Activated naive CD4-positive, alpha-beta T cell treated with anti-CD3 and anti-CD28 coated beads, Interleukin-2, amount 50 U/mL, for 24 hours (primary cell): ENCODE data around the gene YAF2.
A peak's percentile ranks its signal among the peaks of the same experiment; 100 is the strongest.
"Not testable (repeated sequence)": the region's sequence is repeated elsewhere in the genome, so short reads cannot be mapped to it uniquely, and the experiment has no call there.

Experiments used
- H3K27ac Mint-ChIP-seq: one replicate; pipeline ENCODE4 v1.8.0; 2021; ENCODE audit warnings: mild to moderate bottlenecking, mixed read lengths
- H3K27me3 Mint-ChIP-seq: one replicate; pipeline ENCODE4 v1.8.0; 2021; ENCODE audit warnings: mixed read lengths
- H3K36me3 Mint-ChIP-seq: one replicate; pipeline ENCODE4 v1.8.0; 2021; ENCODE audit warnings: mixed read lengths
- H3K4me1 Mint-ChIP-seq: one replicate; pipeline ENCODE4 v1.8.0; 2021; ENCODE audit warnings: mixed read lengths
- H3K4me3 Mint-ChIP-seq: one replicate; pipeline ENCODE4 v1.8.0; 2021; ENCODE audit warnings: mild to moderate bottlenecking, mixed read lengths
- H3K9me3 Mint-ChIP-seq: one replicate; pipeline ENCODE4 v1.8.0; 2021; ENCODE audit warnings: mixed read lengths

The YAF2 gene

GRCh38 chr12:42190376-42190775 lies 47.7 kb downstream of the YAF2 start:
- Mint-ChIP-seq H3K9me3 (no peaks in the 10 kb centered on the region), H3K27me3 (no peaks in the 10 kb centered on the region), H3K36me3 (peaks cover 6% of the 10 kb centered on the region), H3K27ac (no peak overlapping the region), H3K4me3 (no peak overlapping the region), H3K4me1 (peaks cover 12% of the 10 kb centered on the region)

GRCh38 chr12:42188275-42188674 lies 49.8 kb downstream of the YAF2 start:
- not testable (repeated sequence) for H3K27me3 Mint-ChIP-seq, H3K9me3 Mint-ChIP-seq, H3K36me3 Mint-ChIP-seq, H3K4me3 Mint-ChIP-seq, H3K27ac Mint-ChIP-seq
- peaks cover 20% of the 10 kb centered on the region for H3K4me1 Mint-ChIP-seq

DNA sequence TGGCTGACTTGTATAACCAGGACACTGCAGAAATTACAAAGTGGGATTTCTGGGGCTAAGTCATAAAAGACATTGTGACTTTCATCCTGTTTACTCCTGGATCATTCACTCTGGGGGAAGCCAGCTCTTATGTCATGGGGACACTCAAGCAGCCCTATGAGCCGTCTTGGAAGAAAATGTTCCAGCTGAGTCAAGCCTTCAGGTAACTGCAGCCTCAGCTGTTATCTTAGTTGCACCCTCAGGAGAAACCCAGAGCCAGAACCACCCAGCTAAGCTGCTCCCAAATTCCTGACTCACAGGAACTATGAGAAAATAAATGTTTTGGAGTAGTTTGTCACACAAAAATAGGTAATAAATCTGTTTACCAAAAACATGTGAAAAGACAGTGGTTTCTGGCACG lies 50.2 kb downstream of the YAF2 start:
- peaks cover 25% of the 10 kb centered on the region for H3K4me1 Mint-ChIP-seq
- no peak overlapping the region for H3K4me3 Mint-ChIP-seq
- no peak overlapping the region for H3K27ac Mint-ChIP-seq
- no peaks in the 10 kb centered on the region for H3K27me3 Mint-ChIP-seq
- peaks cover 8% of the 10 kb centered on the region for H3K36me3 Mint-ChIP-seq
- H3K9me3 Mint-ChIP-seq = no peaks in the 10 kb centered on the region

- H3K4me1 Mint-ChIP-seq = peaks cover 34% of the 10 kb centered on the region
- H3K36me3 Mint-ChIP-seq = peaks cover 8% of the 10 kb centered on the region
- no peaks in the 10 kb centered on the region for H3K9me3 Mint-ChIP-seq
- H3K27ac Mint-ChIP-seq = no peak overlapping the region
- no peaks in the 10 kb centered on the region for H3K27me3 Mint-ChIP-seq
- H3K4me3 Mint-ChIP-seq = no peak overlapping the region
These were observed 51.3 kb downstream of the YAF2 start for GRCh38 chr12:42186793-42187192.

DNA sequence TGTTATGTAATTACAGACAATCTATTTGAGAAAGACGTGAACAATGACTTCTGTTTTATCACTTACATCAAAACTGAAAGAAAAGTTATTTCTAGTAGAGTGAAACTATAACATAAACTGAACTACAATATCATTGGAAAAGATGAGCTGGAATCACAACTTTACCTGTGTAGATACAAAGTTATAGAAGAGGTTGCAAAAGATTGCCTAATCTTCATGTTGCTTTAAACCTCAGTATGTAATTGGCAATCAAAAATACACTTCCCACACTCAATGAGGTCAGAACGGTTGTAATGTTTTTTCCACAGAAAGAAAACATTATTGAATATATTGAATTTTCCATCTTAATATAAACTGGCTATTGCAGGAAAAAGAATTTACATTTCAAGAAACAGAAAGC lies 55.7 kb downstream of the YAF2 start:
- Mint-ChIP-seq H3K4me1 (peaks cover 29% of the 10 kb centered on the region), H3K4me3 (peak overlapping the region; percentile 26), H3K9me3 (no peaks in the 10 kb centered on the region), H3K36me3 (peaks cover 15% of the 10 kb centered on the region), H3K27me3 (no peaks in the 10 kb centered on the region), H3K27ac (peak overlapping the region; percentile 88)

DNA sequence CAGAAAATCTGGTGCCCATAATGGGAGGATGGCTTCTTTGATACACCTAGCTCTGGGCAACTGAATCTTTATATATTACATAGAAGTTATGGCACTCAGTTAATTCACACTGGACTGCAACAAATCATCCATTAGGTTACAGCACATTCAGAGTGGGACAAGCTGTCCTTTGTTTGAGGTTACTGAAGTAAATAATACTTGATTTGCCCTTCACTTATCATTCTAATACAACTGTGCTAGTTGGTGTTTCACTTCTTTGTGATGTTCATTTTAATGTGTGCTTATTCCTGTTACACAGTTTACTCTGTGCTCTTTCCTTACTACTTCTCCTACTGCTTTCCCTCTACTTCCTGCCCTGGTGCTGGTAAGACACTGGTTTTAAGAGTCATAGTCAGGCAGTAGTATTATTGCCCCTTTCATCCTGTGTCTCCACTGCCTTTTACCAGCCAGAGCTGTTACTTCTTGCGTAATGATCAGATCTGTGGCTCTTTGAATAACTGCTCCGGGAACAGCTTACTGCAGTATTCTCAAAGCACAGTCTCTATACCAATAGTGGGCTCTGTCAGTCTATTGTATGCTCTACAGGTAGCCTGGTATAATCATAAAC lies 57.0 kb downstream of the YAF2 start:
- Mint-ChIP-seq H3K4me3 (no peak overlapping the region), H3K4me1 (peaks cover 33% of the 10 kb centered on the region), H3K9me3 (peaks cover 5% of the 10 kb centered on the region), H3K36me3 (peaks cover 25% of the 10 kb centered on the region), H3K27ac (no peak overlapping the region), H3K27me3 (no peaks in the 10 kb centered on the region)

GRCh38 chr12:42178101-42178500 lies 59.9 kb downstream of the YAF2 start:
- no peaks in the 10 kb centered on the region for H3K27me3 Mint-ChIP-seq
- peaks cover 29% of the 10 kb centered on the region for H3K36me3 Mint-ChIP-seq
- H3K9me3 Mint-ChIP-seq = peaks cover 9% of the 10 kb centered on the region
- no peak overlapping the region for H3K4me3 Mint-ChIP-seq
- H3K4me1 Mint-ChIP-seq = peaks cover 36% of the 10 kb centered on the region
- no peak overlapping the region for H3K27ac Mint-ChIP-seq

DNA sequence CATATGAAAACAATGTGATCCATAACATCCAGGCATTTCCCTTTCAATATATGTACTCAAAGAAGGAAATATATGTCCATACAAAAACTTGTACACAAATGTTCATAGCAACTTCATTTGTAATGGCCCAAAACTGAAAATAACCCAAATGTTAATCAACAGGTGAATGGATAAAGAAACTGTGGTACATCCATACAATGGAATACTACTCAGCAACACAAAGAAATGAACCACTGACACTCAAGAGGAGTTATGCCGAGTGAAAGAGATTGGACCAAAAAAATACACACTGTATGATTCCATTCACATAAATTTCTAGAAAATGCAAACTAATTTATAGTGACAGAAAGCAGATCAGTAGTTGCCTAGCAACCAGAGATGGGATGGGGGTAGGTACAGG lies 63.1 kb downstream of the YAF2 start:
- Mint-ChIP-seq H3K27ac (no peak overlapping the region), H3K9me3 (peaks cover 9% of the 10 kb centered on the region), H3K4me1 (peaks cover 25% of the 10 kb centered on the region), H3K36me3 (peaks cover 32% of the 10 kb centered on the region), H3K4me3 (no peak overlapping the region), H3K27me3 (no peaks in the 10 kb centered on the region)

DNA sequence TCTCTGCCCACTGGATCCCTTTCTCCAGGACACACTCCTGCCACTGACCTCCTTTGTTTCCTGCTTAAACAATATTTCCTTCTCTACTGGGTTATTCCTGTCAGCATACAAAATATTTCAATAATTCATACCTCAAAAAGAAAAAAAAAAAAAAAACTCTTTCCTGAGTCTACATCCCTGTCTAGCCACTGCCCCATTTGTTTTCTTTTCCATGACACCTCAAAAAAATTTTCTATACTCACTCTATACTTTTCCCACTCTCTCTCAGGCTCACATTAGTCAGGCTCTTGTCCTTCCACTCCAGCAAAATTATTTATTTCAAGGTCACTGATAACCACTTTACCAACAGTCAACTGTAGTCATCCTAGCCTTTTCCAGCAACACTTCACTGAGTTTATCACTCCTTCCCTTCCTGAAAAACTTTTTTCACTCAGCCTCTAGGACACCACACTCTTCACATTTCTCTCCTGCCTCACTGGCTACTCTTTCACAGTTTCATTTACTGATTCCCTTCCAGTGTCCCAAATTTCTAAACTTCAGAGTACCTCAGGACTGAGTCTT lies 64.0 kb downstream of the YAF2 start:
- Mint-ChIP-seq H3K4me3 (no peak overlapping the region), H3K27ac (peak overlapping the region; percentile 26), H3K4me1 (peaks cover 28% of the 10 kb centered on the region), H3K36me3 (peaks cover 32% of the 10 kb centered on the region), H3K27me3 (no peaks in the 10 kb centered on the region), H3K9me3 (peaks cover 9% of the 10 kb centered on the region)

- H3K27me3 Mint-ChIP-seq = no peaks in the 10 kb centered on the region
- H3K36me3 Mint-ChIP-seq = peaks cover 31% of the 10 kb centered on the region
- H3K4me1 Mint-ChIP-seq = peaks cover 29% of the 10 kb centered on the region
- peaks cover 9% of the 10 kb centered on the region for H3K9me3 Mint-ChIP-seq
- no peak overlapping the region for H3K4me3 Mint-ChIP-seq
- H3K27ac Mint-ChIP-seq = peak overlapping the region; percentile 13
These were observed 65.4 kb downstream of the YAF2 start for GRCh38 chr12:42172441-42173210.

GRCh38 chr12:42167711-42168110 lies 70.3 kb downstream of the YAF2 start:
- Mint-ChIP-seq H3K9me3 (peaks cover 4% of the 10 kb centered on the region), H3K4me1 (peaks cover 33% of the 10 kb centered on the region), H3K36me3 (peaks cover 12% of the 10 kb centered on the region), H3K4me3 (no peak overlapping the region), H3K27me3 (no peaks in the 10 kb centered on the region), H3K27ac (no peak overlapping the region)

DNA sequence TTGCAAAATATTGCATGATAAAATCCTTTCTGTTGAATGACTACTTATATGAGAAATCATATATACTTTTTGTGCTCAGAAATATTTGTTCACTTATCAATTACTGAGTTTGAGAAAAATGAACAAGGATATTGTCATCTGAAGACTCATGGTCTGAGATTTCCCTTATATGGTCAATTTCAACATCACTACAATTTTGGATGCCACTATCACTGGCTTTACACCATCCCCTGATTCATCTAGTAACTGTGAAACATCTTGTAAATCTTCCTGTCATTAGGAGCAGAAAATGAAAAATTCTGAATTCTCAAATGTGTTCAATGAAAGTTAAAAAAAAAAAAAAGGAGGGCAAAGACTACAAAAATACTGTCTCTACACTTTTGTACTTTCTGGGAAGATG lies 71.5 kb downstream of the YAF2 start:
- peaks cover 4% of the 10 kb centered on the region for H3K9me3 Mint-ChIP-seq
- H3K4me1 Mint-ChIP-seq = peaks cover 41% of the 10 kb centered on the region
- peak overlapping the region; percentile 67 for H3K27ac Mint-ChIP-seq
- H3K27me3 Mint-ChIP-seq = no peaks in the 10 kb centered on the region
- peaks cover 12% of the 10 kb centered on the region for H3K36me3 Mint-ChIP-seq
- no peak overlapping the region for H3K4me3 Mint-ChIP-seq

GRCh38 chr12:42163913-42164312 lies 74.1 kb downstream of the YAF2 start:
- peaks cover 4% of the 10 kb centered on the region for H3K9me3 Mint-ChIP-seq
- peaks cover 41% of the 10 kb centered on the region for H3K4me1 Mint-ChIP-seq
- peaks cover 8% of the 10 kb centered on the region for H3K36me3 Mint-ChIP-seq
- peak overlapping the region; percentile 46 for H3K27ac Mint-ChIP-seq
- no peak overlapping the region for H3K4me3 Mint-ChIP-seq
- no peaks in the 10 kb centered on the region for H3K27me3 Mint-ChIP-seq

GRCh38 chr12:42162965-42163364 lies 75.1 kb downstream of the YAF2 start:
- Mint-ChIP-seq H3K27ac (peak overlapping the region; percentile 52), H3K4me1 (peaks cover 40% of the 10 kb centered on the region), H3K9me3 (peaks cover 4% of the 10 kb centered on the region), H3K36me3 (peaks cover 7% of the 10 kb centered on the region), H3K4me3 (no peak overlapping the region), H3K27me3 (no peaks in the 10 kb centered on the region)

GRCh38 chr12:42162193-42162592 lies 75.9 kb downstream of the YAF2 start:
- no peaks in the 10 kb centered on the region for H3K27me3 Mint-ChIP-seq
- H3K4me1 Mint-ChIP-seq = peaks cover 40% of the 10 kb centered on the region
- H3K9me3 Mint-ChIP-seq = peaks cover 4% of the 10 kb centered on the region
- H3K27ac Mint-ChIP-seq = peak overlapping the region; percentile 63
- H3K4me3 Mint-ChIP-seq = no peak overlapping the region
- H3K36me3 Mint-ChIP-seq = peaks cover 7% of the 10 kb centered on the region

DNA sequence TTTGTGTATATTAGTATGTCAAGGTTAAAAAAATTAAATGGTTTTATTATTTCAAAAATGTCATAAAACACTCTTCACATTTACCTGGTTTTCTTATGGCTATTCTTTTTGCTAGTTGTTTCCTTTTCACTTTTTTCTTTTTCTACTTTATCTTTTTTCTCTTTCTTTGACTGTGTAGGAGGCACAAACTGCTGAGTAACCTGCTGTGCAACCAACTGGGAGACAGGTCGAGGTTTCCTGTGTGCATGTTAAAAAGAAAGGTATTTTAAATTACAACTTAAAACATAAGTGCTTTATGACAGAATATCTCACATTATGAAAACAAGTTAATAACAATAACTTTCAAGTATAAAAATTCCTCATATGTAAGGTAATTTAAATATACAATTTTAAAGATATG lies 76.5 kb downstream of the YAF2 start:
- peaks cover 2% of the 10 kb centered on the region for H3K9me3 Mint-ChIP-seq

More for the DNA sequence above, 76.5 kb downstream of the YAF2 start:
- H3K36me3 Mint-ChIP-seq = peaks cover 5% of the 10 kb centered on the region
- peaks cover 35% of the 10 kb centered on the region for H3K4me1 Mint-ChIP-seq
- no peaks in the 10 kb centered on the region for H3K27me3 Mint-ChIP-seq
- peak overlapping the region; percentile 41 for H3K27ac Mint-ChIP-seq
- H3K4me3 Mint-ChIP-seq = no peak overlapping the region
